Stimulated activated CD8-positive, alpha-beta memory T cell treated with anti-CD3 and anti-CD28 coated beads, Interleukin-4, amount 100 ng/mL, for 48 hours (primary cell): ENCODE results near the gene ZNF599.
"Not testable (repeated sequence)": the region's sequence is repeated elsewhere in the genome, so short reads cannot be mapped to it uniquely, and the experiment has no call there.

Source experiments
- DNase-seq: peaks from one replicate; pipeline ENCODE4 v3.0.0-alpha.2; 2020

ZNF599 gene

DNA sequence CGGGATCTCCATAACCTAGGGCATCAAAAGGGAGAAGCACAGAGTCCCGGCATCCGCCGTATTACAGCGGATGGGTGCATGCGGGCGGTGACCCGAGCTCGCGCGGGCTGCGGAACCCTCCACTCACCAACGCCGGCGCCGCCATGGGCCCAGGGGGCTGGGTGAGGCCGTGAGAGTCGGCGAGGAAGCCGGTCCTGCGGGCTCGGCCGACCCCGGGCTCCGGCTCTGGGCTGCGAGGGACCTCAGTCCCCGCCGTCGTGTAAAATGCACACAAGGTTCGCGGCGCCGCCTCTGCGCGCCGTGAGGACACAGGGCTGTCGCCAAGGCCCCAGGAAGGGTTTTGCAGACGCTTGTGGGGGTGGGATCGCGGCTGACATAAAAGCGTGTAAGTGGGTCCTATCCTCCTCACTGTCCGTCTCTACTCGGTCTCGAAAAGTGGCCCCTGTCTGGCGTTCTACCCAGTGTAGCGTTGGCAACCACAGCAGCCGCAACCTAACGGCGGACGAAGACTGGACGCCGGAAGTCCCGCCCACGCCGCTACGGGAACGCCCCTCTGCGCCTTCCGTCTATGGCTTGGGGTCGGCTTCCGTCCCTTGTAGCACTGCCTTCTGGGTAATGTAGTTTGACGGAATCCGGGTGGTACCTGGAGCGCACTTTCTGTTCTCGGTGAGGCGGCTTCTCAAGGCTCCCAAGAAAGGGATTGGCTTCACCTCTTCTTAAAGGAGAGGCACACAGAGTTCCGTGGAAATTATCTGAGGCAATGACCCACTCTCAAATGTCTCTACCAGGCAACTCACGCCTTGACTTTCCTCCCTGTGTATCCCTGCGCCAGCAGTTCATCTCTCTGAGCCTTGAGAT, at the start of gene ZNF599:
Gene ZNF599, minus strand, starts transcription at position 519 of the 858 bp plus-strand sequence. Its CDS starts 374 bp downstream, at position 145.
- peak; percentile 94 for DNase-seq

DNA sequence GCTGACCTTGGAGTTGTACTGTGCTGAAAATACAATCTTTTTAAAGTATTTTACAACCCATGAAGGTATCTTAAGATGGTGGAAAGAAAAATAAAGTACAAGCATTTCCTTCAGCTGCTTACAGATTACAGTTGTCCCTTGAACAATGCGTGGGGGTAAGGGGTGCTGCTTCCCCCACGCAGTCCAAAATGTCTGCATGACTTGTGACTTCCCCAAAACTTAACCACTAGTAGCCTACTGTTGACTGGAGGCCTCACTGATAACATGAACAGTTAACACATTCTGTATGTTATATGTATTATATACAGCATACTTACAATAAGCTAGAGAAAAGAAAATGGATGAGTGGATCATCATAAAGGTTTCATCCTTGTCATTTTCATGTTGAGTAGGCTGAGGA, 45.3 kb upstream of the ZNF599 start:
- DNase-seq, result no peak

DNA sequence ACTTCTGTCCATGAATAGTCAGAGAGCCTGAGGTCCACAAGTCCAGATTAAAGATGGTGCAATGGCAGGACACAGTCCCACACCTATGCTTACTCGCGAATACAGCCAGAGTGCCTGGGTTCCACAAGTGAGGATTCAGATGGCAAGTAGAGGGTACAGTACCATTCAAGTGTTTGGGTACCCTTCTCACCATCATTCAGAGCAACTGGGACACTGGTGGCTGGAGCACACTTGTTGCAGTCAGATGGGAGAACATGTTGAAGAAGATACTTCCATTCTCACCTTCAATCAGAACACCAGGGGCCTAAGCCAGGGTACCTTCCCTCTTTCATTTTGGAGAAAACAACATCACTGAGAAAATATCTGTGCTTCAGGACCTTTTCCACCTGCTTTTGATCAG, 43.7 kb upstream of the ZNF599 start:
- no peak for DNase-seq

DNA sequence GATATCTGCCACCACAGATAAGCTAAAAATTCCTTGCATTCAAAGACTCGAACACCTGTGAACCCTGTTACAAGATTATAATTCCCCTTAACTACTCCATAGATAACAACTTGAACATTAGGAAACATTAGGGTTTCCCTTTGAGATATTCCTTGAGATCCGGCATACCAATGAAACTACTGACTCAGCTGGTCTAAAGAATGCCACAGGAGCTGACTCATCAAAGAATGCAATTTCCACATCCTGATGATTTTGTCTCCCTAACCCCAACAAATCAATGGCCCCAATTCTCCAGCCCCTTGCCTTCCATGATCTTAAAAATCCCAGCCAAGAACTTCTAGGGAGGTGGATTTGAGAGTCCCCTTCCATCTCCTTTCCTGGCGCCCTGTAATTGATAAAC, 35.6 kb upstream of the ZNF599 start:
- no peak for DNase-seq

DNA sequence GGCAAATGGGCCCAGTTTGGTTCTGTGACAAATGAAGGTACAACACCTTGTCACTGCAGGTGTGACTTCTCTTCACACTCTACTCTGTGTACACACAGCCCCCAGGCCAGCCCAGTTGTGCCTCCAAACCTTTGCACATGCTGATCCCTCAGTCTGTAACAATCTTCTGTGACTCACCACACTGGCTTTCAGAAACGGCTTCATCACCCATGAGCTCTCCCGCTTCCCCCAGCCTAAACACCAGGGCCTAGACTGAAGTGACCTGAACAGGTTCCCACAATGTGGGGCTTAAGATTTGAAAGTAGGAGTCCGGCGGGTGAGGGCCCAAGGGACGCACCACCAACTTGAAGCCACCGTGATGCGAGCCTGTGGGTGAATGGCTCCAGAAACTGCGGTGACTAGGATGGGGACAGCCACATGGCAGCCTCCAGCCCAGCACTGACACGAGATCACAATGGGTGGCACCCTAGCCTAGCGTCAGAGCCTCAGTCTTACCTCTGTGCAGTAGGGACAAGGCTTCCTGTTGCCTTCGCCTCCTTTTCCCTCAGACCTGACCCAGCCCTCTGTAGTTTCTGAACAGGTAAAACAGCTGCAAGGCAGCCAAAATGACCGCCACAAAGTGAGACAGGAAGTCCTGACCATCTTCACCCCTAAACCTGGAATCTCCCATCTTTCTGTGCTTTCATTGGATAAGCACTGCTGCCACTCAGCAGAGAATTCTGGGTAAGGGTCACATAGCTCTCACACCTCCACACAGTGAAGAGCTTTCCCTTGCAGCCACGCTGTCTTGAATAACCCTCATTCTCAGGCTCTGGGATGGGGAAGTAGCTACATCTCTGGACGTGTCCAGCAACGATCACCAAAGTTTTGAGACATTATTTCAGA, 34.2 kb upstream of the ZNF599 start:
- DNase-seq, result no peak

DNA sequence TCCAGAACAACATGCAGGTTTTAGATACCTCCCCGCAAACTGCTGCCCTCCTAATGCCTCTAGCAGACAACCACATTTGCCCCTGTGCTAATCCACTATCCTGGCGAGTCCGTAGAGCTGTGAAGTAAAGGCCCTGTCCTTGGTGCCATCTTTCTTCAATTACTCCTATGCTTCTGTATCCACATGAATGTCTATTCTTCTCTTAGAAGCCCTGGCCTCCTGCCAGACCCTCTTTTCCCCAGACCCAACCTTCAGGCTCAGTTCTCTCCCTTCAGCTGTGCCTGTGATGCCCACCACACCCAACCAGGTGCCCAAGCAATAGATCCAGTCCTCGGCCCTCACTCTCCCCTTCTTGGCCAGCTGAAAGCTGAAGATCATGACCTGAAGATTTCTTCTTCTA, 31.1 kb upstream of the ZNF599 start:
- DNase-seq, result no peak

DNA sequence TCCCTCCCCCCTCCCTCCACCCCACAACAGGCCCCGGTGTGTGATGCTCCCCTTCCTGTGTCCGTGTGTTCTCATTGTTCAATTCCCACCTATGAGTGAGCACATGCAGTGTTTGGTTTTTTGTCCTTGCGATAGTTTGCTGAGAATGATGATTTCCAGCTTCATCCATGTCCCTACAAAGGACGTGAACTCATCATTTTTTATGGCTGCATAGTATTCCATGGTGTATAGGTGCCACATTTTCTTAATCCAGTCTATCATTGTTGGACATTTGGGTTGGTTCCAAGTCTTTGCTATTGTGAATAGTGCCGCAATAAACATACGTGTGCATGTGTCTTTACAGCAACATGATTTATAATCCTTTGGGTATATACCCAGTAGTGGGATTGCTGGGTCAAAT, 23.9 kb upstream of the ZNF599 start:
- DNase-seq, result not testable (repeated sequence)

DNA sequence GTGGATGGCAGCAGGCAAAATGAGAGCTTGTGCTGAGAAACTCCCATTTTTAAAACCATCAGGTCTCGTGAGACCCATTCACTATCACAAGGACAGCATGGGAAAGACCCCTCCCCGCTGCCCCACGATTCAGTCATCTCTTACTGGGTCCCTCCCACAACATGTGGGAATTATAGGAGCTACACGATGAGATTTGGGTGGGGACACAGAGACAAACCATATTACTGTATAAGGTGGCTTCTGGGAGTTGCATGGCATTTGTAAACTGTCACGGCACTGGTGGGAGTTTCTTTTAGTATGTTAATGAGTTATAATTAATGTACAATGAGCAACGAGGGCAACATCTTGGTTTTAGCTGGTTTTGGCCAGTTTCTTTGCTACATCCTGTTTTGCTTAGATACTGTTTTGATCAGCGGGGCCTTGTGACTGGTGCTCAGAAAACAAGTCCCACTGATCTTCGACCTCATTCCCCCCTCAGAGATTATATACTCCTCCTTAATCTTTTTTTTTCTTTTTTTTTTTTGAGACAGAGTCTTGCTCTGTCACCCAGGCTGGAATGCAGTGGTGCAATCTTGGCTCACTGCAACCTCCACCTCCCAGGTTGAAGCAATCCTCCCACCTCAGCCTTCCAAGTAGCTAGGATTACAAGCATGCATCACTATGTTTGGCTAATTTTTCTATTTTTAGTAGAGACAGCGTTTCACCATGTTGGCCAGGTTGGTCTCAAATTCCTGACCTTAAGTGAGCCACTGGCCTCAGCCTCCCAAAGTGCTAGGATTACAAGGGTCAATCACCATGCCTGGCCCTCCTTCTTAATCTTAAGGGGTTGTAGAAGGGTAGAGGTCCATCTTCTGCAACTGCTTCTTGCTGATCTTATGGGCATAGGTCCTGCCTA, 21.3 kb upstream of the ZNF599 start:
- no peak for DNase-seq

DNA sequence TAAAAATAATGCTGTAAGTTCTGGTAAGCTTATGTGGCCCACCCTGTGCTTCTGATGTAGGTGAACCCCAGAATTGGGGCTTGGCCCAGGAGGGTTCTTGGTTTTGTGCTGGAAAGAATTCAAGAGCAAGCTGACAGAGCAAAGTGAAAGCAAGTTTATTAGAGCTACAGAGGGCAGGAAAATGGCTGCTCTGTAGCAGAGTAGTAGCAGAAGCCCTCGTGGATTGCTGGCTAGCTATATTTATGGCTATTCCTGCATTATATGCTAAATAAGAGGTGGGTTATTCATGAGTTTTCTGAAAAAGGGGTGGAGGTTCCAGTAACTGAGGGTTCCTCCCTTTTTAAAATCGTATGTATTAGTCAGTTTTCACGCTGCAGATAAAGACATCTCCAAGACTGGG, 20.6 kb upstream of the ZNF599 start:
- DNase-seq, result no peak

DNA sequence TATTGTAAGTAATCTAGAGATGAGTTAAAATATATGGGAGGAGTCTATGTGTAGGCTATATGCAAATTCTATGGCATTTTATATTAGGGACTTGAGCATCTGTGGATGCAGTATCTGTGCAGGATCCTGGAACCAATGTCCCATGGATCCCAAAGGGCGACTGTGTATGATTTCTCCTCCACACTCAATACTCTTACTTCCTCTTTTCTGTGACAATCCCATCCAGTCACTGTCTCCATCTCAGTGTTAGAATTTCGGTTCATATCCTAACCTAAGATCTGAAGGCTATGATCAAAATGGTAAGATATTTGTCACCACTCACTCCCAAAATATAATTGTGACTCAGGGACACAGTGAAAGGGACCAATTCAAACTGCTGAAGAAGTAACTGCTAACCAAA, 15.1 kb upstream of the ZNF599 start:
- no peak for DNase-seq

DNA sequence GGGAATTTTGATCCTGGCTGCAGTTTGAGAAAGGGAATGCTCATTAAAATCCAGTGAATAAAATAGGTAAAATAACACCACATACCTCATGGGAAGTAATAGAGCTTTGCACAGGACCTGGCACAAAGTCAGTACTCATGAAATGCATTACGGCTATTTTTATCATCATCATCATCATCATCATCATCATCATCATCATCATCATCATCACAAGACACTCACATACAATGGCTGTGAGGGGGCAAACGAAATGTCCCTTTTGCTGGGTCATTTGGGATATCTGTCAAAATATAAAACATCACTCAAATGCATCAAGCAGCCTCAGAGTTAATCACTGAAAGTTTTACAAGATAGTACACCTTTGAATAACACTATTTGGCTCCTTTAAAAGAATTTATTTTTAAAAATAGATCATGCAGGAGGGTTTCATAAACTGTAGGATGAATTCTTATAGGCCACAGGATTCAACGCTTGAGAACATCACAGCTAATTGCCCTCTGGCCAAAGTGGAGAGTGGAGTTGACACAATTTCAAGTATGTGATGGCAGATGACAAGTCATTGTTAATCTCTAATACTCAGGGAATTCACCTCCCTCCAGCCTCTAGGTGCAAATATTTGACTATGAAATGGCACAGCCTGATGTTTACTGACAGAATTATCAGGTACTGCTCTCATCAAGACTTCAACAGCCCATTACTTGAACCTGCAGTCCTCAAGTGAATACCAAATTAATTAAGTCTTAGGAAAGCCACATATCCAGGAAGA, 14.2 kb upstream of the ZNF599 start:
- no peak for DNase-seq

DNA sequence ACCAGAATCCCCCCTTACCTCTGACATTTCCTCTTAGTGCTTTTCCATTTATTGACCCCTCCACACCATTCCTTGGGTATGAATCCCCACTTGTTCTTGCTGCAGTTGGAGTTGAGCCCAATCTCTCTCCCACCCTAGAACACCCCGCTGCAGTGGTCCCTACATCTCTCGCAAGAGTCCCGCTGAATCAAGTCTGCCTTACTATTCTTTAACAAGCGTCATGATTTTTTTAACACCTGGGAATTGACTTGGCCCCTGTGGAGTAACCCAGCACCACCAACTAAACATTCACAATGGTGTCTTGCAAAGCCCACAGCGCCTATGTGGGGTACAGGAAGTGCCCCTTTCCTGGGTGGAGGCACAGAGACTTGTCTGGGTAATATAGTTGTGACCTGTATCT, 13.2 kb upstream of the ZNF599 start:
- DNase-seq, result no peak

DNA sequence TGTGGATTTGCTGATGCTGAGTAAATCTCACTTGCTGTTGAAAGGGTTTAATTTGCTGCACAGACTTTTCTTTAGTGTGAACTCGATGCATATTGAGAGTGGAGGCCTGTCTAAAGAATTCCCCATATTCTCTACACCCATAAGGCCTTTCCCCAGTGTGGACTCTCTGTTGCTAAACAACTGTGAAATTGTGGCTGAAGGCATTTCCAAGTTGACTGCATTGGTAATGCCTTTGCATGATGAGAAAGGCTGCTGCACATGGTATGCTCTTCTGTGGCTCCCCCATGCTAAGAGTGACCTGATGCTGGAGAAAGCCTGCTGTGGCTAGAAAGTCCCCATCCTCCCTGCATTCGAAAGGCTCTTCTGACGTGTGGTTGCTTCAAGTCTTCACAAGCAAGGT, 6.6 kb upstream of the ZNF599 start:
- no peak for DNase-seq

DNA sequence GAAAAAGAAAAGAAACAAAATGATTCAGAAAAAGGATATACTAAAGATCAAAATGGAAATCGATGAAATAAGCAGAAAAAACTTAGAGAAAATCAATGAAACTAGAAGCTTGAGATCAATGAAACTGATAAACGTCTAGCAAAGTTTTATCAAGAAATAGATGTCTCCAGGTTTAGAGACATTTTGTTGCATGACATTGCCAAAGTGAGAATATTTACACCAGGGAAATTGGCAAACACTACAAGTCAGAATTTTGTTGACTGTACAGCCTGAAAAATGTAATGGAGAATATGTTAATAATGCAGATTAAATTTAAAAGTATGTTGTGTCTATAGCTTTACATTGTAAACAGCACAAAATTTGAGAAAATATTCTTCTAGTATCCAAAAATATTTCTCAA, 5.3 kb upstream of the ZNF599 start:
- DNase-seq, result no peak

DNA sequence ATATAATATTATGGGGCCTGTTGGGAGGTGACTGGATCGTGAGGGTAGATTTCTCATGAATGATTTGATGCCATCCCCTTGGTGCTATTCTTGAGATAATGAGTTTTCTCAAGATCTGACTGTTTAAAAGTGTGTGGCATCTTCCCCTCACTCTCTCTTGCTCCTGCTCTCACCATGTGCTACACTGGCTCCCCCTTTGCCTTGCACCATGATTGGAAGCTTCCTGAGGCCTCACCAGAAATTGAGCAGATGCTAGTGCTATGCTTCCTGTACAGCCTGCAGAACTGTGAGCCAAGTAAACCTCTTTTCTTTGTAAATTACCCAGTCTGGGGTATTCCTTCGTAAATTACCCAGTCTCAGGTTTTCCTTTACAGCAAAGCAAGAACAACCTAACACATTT, 1.8 kb upstream of the ZNF599 start:
- DNase-seq, result no peak

DNA sequence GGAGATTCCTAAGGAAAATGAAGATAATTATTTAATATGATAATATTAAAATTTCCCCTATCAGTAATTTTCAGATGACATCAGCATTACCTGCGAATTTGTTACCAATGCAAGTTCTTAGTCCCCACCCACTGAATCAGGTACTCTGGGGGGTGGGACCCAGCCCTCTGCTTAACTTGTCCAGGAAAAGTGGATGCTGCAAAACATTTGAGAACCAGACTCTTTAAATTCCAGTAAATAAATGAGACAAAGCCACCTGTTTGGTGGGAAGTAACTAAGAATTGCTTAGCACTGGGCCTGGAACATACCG, 495 bp upstream of the ZNF599 start:
- no peak for DNase-seq

DNA sequence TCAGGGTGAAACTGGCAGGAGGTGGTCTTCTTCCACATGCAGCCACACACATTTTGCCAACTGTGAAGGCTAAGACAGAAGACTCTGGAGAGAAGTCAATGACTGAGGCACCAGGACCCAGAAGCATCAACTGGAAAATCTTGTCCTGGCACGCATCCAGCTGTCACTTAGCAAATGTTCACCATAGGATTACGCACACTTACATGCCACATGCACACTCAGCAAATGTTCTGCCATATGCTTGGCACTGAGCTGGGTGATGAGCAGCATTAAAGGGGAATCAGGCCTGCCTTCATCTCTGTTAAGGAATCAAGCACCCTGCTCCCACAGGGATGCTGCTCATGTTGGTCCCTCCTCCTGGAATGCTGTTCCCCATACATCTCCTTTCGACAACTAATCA, 5.1 kb downstream of the ZNF599 start:
- no peak for DNase-seq

DNA sequence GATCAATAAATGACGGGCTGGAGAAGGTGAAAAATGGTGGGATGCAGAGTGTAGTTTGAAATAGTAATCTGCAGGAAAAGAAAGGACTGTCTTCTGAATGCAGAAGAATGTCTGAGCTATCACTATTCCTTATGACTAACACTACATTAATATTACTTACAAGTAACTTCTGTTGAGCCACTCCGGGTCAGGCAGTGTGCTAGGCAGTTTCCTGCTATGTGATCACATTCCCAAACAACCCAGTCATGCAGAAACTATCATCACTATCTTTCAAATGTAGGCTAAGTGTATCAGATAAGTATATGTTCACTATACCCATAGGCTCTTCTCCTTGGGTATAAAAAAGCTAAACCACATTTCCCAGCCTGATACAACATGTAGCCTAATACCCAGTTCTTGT, 6.6 kb downstream of the ZNF599 start:
- no peak for DNase-seq

DNA sequence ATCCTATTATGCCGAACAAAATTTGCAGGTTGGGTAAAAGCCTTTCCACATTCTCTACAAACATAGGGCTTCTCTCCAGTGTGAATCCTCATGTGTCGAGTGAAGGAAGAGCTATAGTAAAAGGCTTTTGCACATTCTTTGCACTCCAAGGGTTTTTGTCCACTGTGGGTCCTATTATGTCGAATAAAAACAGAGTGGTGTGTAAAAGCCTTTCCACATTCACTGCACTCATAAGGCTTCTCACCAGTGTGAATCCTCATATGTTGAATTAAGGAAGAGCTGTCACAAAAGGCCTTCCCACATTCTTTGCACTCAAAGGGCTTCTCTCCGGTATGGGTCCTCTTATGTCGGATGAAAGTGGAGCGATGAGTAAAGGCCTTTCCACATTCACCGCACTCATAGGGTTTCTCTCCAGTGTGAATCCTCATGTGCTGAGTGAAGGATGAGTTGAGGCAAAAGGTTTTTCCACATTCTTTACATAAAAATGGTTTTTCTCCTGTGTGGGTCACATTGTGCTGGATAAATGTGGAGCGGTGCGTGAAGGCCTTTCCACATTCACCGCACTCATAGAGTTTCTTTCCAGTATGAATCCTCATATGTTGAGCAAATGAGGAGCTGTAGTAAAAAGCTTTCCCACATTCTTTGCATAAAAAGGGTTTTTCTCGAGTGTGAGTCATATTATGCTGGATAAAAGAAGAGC, 13.6 kb downstream of the ZNF599 start:
- DNase-seq, result no peak

DNA sequence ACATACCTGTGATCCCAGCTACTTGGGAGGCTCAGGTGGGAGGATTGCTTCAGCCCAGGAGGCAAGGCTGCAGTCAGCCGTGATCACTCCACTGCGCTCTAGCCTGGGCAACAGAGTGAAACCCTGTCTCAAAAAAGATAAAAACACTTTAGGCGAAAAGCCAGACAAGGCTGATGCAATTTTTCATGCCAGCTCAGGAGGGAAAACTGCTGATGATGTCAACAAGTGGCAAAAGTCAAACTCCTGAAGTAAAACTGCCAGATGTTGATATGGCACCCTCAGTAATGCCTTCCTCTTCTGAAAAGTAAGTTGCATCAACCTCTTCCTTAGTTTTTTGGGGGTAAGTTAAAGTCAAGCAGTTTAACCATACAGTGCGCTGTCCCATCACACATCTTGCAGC, 15.6 kb downstream of the ZNF599 start:
- DNase-seq, result no peak

DNA sequence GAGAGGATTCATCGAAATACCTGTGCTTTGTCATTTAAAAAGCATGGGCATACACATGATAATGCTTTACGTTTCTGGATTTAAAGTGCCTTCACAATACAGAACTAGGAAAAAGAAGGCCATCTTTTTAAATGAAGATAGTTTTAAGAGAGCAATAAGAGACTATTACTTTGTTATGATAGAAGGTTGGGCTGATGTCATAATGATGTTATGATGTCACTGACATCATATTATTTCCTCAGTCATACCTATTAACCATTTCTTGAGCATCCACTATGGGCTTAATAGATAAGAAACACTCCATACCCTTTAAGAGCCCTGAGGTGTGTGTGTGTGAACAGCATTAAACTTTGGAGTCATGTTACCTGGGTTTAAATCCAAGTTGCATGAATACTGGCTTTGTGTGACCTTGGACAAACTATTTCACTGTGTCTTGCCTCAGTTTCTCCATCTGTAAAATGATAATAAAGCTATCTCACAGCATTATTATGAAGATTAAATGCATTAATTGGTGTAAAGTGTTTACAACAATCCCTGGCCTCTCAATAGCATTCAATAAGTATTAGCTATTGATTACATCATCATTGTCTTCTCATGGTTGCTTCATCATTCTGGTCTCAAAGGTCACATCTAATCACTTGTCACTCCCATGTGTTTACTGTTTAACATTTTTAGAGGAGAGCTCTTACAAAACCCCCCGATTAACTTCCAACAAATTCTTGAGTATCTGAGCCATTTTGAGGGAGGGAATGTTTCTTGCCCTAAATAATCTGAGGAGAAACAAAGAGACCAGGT, 27.9 kb downstream of the ZNF599 start:
- DNase-seq, result no peak
